Type B pancreatic cell (in vitro differentiated cells): ENCODE data around the gene HDGFL3. TPM values are rescaled to one million over a fixed set of nuclear protein-coding genes. Genes with fewer than 3 reads are reported as not detected.

Experiments
- DNase-seq: peaks from one replicate; pipeline ENCODE4 v3.0.0; 2021; ENCODE audit warnings: mixed read lengths; ENCODE audit not compliant: unreplicated experiment; ENCODE audit errors: extremely low spot score
- H3K27ac Mint-ChIP-seq: 2 replicates; pipeline ENCODE4 v1.8.0; 2021; ENCODE audit warnings: mild to moderate bottlenecking, mixed read lengths
- H3K27me3 Mint-ChIP-seq: 2 replicates; pipeline ENCODE4 v1.8.0; 2021; ENCODE audit warnings: mixed read lengths
- H3K36me3 Mint-ChIP-seq: 2 replicates; pipeline ENCODE4 v1.8.0; 2021; ENCODE audit warnings: mixed read lengths
- H3K4me1 Mint-ChIP-seq: one replicate; pipeline ENCODE4 v1.8.0; 2021; ENCODE audit warnings: mixed read lengths; ENCODE audit not compliant: unreplicated experiment
- H3K4me3 Mint-ChIP-seq: 2 replicates; pipeline ENCODE4 v1.8.0; 2021; ENCODE audit warnings: mild to moderate bottlenecking, mixed read lengths
- H3K9me3 Mint-ChIP-seq: 2 replicates; pipeline ENCODE4 v1.8.0; 2021; ENCODE audit warnings: mixed read lengths
- CTCF ChIP-seq: fragments of 200-600 bp; sonication (generic); conservative IDR thresholded peaks from 2 replicates; pipeline ENCODE4 v1.5.0; 2021; ENCODE audit warnings: antibody characterized with exemption, mild to moderate bottlenecking
- total RNA-seq: library from RNA; stranded (reverse); gene quantifications from 2 replicates; pipeline ENCODE4 v1.2.1, GENCODE V29; 2021; ENCODE audit warnings: low replicate concordance

The HDGFL3 gene
- total RNA-seq, 1 donor from 2014 or later, result 78.8 TPM

DNA sequence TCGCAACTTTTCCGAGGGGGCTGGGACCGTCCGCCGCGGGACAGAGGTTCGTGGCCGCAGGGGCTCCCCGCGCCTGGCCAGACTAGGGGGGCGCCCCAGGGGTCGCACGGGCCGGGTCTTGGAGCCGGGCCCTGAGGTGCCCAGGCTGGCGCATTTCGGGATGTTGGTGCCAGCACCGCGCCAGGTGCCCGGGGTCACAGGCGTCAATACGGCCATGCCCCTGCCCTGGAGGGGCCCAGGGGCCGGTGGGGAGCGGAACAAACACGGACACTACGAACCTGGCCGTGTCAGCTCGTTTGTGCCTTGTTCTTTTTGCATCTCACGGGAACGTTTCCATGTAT is 99.8 kb downstream of the HDGFL3 start:
- no peak overlapping the region for H3K27ac Mint-ChIP-seq
- peaks cover 6% of the 10 kb centered on the region for H3K36me3 Mint-ChIP-seq
- H3K9me3 Mint-ChIP-seq, result peaks cover 6% of the 10 kb centered on the region
- no peak for DNase-seq
- no peaks in the 10 kb centered on the region for H3K4me1 Mint-ChIP-seq
- no peak for TF ChIP-seq CTCF
- H3K4me3 Mint-ChIP-seq, result peak overlapping the region; percentile 72
- peaks cover 69% of the 10 kb centered on the region for H3K27me3 Mint-ChIP-seq

DNA sequence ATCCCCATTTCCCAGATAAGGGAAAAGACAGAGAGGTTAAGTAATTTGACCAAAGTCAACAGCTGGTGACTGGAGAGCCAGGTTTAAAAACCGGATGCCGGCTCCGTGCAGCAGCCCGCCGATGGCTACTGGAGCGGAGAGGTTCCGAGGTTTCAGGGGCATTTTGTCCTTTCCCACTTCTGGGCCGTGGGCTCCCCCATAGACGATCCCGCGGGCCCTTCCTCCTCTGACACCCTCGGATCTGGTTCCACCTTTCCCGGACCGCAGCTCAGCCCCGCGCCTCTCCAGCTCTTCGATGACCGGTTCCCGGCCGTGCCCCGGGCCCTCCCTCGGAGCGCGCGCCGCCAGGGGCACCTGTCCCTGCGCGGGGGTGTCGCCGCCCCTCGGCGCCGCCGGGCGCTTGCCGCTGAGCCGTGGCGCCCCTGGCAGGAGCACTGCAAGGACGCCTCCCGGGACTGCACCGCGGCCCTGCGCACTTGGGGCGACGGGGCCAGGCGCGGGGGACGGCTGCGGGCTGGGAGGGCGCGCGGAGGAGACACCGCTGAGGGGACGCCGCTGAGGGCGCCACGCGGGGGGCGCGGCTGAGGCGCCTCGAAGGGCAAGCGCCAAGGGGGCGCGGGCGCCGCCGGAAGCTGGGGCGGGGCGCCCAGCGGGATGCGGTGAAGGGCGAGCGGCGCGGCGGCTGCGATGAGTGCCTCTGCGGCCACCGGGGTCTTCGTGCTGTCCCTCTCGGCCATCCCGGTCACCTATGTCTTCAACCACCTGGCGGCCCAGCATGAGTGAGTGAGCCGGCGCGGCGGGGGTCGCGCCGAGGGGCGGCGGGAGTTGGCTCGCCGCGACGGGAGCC is 100.4 kb downstream of the HDGFL3 start, which contains the start of gene TM6SF1:
Gene TM6SF1 (plus strand): TSS at position 652 of the 847 bp plus-strand sequence. CDS start 36 bp downstream, at position 688.
- H3K4me1 Mint-ChIP-seq, result no peaks in the 10 kb centered on the region
- no peak for DNase-seq
- no peak for TF ChIP-seq CTCF
- peak within 1 kb of the TSS; percentile 81 for H3K4me3 Mint-ChIP-seq
- H3K9me3 Mint-ChIP-seq, result peaks cover 6% of the 10 kb centered on the region
- H3K27me3 Mint-ChIP-seq, result peaks cover 72% of the 10 kb centered on the region
- H3K36me3 Mint-ChIP-seq, result peaks cover 6% of the 10 kb centered on the region
- no peak within 1 kb of the TSS for H3K27ac Mint-ChIP-seq

GRCh38 chr15:83105440-83105839 is 102.2 kb downstream of the HDGFL3 start:
- no peaks in the 10 kb centered on the region for H3K9me3 Mint-ChIP-seq
- no peaks in the 10 kb centered on the region for H3K4me1 Mint-ChIP-seq
- H3K36me3 Mint-ChIP-seq, result no peaks in the 10 kb centered on the region
- DNase-seq, result no peak
- H3K27ac Mint-ChIP-seq, result no peak overlapping the region
- TF ChIP-seq CTCF, result no peak
- peak overlapping the region; percentile 78 for H3K4me3 Mint-ChIP-seq
- peaks cover 73% of the 10 kb centered on the region for H3K27me3 Mint-ChIP-seq

- no peak overlapping the region for H3K4me3 Mint-ChIP-seq
- no peak for DNase-seq
- H3K36me3 Mint-ChIP-seq, result no peaks in the 10 kb centered on the region
- peaks cover 5% of the 10 kb centered on the region for H3K4me1 Mint-ChIP-seq
- TF ChIP-seq CTCF, result no peak
- no peak overlapping the region for H3K27ac Mint-ChIP-seq
- peaks cover 67% of the 10 kb centered on the region for H3K27me3 Mint-ChIP-seq
- H3K9me3 Mint-ChIP-seq, result no peaks in the 10 kb centered on the region
Measured at GRCh38 chr15:83104141-83104540, 103.5 kb downstream of the HDGFL3 start.

- H3K9me3 Mint-ChIP-seq, result peaks cover 5% of the 10 kb centered on the region
- H3K4me1 Mint-ChIP-seq, result peaks cover 5% of the 10 kb centered on the region
- peaks cover 59% of the 10 kb centered on the region for H3K27me3 Mint-ChIP-seq
- no peak for TF ChIP-seq CTCF
- H3K36me3 Mint-ChIP-seq, result no peaks in the 10 kb centered on the region
- H3K4me3 Mint-ChIP-seq, result no peak overlapping the region
- DNase-seq, result no peak
- H3K27ac Mint-ChIP-seq, result no peak overlapping the region
Measured at GRCh38 chr15:83102346-83102745, 105.3 kb downstream of the HDGFL3 start.
